HG03097 (cell line): Measurements from ENCODE around the gene OR5V1.
"Not testable (repeated sequence)": the region's sequence is repeated elsewhere in the genome, so short reads cannot be mapped to it uniquely, and the experiment has no call there.

ENCODE experiments used
- ATAC-seq: cut with Tn5 transposase; IDR thresholded peaks from one replicate; pipeline ENCODE4 v1.9.1; 2021; ENCODE audit not compliant: unreplicated experiment, low FRiP score

The OR5V1 gene

GRCh38 chr6:29368765-29369164 is at the start of gene OR5V1:
Gene OR5V1 (minus strand): TSS chr6:29368865. CDS start chr6:29356195, 12,670 bp downstream.
- ATAC-seq, result no peak

GRCh38 chr6:29414588-29414987 is 45.9 kb upstream of the OR5V1 start, which contains the start of gene OR12D1:
Gene OR12D1 (plus strand): TSS chr6:29414928.
- no peak for ATAC-seq

GRCh38 chr6:29403801-29404200 is 35.1 kb upstream of the OR5V1 start:
- no peak for ATAC-seq

DNA sequence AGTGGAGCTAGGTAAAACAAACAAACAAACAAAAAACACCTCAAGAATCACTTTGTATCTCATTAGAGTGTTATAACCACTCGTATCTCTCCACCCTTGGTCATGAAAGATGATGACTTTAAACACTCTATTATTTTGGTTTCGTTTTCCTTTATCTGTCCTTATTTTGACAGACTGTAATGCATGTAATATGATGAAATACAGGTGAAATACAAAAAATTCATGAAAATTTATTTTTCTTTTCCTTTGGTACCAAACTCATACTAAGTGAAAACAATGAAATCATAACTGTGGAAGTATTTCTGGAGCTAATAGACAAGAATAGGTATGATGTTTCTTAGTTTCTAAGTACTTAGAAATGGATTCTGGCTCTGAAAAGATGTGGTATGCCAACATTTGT is 30.9 kb upstream of the OR5V1 start:
- ATAC-seq, result no peak

DNA sequence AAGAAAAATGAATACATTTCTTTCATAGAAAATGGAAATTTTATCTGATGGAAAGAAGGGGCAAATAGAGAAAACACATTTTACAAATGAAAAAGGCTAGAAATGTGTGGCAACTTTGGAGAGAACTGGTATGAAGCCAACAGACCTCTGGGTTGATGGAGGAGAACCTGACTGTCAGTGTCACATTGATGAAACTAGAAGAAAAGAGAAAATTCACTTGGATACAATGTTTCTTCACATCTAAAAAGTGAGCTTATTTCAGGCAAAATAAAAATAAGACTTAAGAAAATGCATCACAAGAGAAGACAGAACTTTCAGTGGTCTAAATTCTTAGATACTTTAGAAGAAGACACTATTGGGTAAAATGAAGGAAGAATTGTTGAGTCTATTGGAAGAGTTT is 26.7 kb upstream of the OR5V1 start, which contains the start of gene OR12D2:
OR12D2 (plus strand) TSS at position 301 of the 400 bp plus-strand sequence. CDS start 1,069 bp downstream, outside the sequence.
- ATAC-seq, result no peak

DNA sequence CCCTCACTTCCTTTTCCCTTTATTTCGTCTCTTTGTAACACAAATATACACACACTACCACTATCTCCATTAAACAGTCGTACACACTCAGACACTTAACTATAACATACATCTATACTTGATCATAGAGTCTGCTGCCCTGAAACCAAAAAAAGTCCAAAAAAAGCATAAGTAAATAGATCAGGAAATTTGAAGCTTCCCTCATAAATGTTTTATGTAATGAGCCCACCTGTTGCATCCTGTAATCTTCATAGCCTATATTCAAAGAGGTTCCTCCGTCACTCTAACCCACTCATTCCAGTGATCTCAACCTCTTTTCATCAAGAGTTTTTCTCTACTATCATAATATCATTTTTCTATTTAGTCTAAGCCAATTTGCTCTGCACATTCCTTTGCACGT is 19.9 kb upstream of the OR5V1 start:
- no peak for ATAC-seq

- no peak for ATAC-seq
Observed at GRCh38 chr6:29376003-29376402, 7.3 kb upstream of the OR5V1 start.

- no peak for ATAC-seq
Observed at GRCh38 chr6:29375191-29375590, 6.5 kb upstream of the OR5V1 start, which contains the start of gene OR12D3. Gene OR12D3 (minus strand): TSS chr6:29375291. CDS start chr6:29375287, 4 bp downstream.

GRCh38 chr6:29355603-29356002 is 13.1 kb downstream of the OR5V1 start:
- ATAC-seq, result no peak

DNA sequence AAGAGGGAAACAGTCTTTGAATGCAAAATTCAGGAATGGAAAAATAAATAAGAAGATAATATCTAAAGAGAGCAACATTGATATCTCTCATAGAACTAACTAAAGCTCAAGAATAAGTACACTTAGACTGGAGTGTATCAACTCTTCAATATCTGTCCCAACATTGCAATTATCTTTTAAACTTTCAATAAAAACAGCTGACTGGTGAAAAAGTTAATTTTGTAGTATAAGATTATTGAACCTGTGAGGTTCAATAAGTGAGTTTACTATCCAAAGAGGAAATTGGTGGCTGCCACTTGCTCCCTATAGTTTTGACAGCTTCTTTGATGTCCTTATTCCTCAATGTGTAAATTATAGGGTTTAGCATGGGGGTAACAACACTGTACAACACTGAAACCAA is 13.7 kb downstream of the OR5V1 start:
- no peak for ATAC-seq

GRCh38 chr6:29349348-29349747 is 19.3 kb downstream of the OR5V1 start:
- ATAC-seq, result not testable (repeated sequence)

DNA sequence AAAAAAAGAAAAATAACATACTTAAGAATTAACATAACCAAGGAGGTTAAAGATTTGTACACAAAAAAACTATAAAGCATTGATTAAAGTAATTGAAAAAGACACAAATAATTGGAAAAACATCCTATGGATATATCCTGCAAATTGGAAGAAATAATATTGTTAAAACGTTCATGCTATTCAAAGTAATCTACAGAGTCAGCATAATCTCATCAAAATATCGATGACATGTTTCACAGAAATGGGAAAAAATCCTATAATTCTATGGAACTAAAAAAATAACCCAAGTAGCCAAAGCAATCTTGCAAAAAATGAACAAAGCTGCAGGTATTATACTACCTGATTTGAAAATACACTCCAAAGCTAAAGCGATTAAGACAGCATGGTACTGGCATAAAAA is 23.3 kb downstream of the OR5V1 start:
- no peak for ATAC-seq

DNA sequence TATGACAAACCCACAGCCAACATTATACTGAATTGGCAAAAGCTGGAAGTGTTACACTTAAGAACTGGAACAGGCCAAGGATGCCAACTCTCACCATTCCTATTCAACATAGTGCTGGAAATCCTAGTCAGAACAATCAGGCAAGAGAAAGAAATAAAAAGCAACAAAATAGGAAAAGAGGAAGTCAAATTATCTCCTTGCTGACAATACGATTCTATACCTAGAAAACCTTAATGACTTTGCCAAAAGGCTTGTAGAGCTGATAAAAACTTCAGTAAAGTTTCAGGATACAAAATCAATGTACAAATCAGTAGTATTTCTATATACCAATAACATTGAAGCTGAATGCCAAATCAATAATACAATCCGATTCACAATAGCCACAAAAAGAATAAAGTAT is 32.4 kb downstream of the OR5V1 start:
- no peak for ATAC-seq

DNA sequence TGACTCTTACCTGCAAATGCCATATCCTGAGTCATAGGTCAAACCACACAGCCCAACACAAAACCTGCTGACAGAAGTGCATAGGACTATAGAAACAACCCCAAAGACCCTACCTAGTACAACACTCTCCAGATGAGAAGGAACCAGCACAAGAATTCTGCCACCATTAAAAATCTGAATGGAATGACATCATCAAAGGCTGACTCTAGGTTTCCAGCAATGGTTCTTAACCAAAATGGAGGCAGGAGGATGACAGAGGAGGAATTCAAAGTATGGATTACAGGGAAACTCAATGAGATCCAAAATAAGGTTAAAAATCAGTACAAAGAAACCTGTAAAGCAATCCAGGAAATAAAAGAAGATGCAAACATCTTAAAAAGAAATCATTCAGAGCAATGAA is 36.0 kb downstream of the OR5V1 start:
- no peak for ATAC-seq

GRCh38 chr6:29325777-29326176 is 42.9 kb downstream of the OR5V1 start:
- ATAC-seq, result no peak

GRCh38 chr6:29323332-29323731 is 45.3 kb downstream of the OR5V1 start:
- ATAC-seq, result not testable (repeated sequence)

- ATAC-seq, result no peak
Observed at GRCh38 chr6:29319931-29320330, 48.7 kb downstream of the OR5V1 start.
